Measurements from ENCODE around the gene KIRREL3. TPM values are rescaled to one million over a fixed set of nuclear protein-coding genes. Genes with fewer than 3 reads are reported as not detected.

Gene KIRREL3
- total and polyA plus RNA-seq, 2 donors (not counting 3 experiments of a cell fraction or from before 2014, with no cell fraction given) = not detected

DNA sequence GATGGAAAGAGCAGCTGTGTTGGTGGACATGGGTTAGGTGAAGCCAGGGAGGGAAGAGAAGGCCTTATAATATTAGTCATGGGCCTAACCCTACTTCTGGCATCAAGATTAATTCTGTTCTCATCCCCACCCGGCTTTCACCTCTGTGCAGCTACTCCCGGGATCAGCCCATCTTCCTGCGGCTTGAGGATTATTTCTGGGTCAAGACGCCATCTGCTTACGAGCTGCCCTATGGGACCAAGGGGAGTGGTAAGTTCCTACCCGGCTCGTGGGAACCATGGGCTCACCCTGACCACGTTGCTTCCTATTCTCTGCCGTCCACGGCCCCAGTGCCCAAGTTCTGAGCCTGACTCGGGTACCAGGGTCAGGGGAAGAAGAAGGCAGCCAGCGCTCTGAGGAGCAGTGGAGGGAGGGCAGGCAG, 593.5 kb downstream of the KIRREL3 start:
- POLR2A ChIA-PET = no interaction called here
- no TSS peak for BruUV-seq (replicated peaks)
- no peak overlapping the region for H3K9ac ChIP-seq (replicated peaks; ENCODE audit: extremely low read depth, insufficient read depth, low read length)

DNA sequence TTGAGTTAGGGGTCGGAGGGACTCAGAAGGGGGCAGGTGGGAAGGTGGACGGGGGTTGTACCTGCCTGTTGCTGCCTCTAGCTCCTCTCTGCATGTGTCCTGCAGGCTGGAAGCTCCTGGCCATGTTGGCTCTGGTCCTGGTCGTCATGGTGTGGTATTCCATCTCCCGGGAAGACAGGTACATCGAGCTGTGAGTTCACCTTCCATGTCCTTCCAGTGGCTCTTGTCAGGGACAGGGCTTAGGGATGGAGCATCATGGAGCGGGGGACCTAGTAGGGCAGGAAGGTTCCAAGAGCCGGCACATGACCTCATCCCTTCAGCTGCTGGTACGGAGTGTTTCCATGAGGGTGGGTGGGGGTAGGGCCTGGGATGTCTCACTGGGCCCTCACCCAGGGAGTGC, 594.2 kb downstream of the KIRREL3 start:
- BruUV-seq (replicated peaks) = no TSS peak
- Histone ChIP-seq H3K4me2 (ENCODE audit: insufficient read depth, low read length) (no peak overlapping the region), H3K27ac (ENCODE audit: insufficient read depth, low read depth, low read length) (no peak overlapping the region), H4K20me1 (replicated peaks; ENCODE audit: control insufficient read depth, extremely low read depth, insufficient read depth, low read length) (no peaks in the 10 kb centered on the region), H3K36me3 (ENCODE audit: control insufficient read depth in 2 of 2, extremely low read depth in 1 of 2, insufficient read depth in 2 of 2, low read length in 2 of 2) (peaks cover 0 to 3% of the 10 kb centered on the region in 2 experiments), H3K9me3 (replicated peaks; ENCODE audit: control insufficient read depth, insufficient read depth, low read length) (no peaks in the 10 kb centered on the region), H3K79me2 (ENCODE audit: control insufficient read depth, insufficient read depth, low read length) (no peaks in the 10 kb centered on the region), H3K4me1 (ENCODE audit: control insufficient read depth, extremely low read depth, insufficient read depth, low read length) (no peaks in the 10 kb centered on the region), H3K27me3 (ENCODE audit: control insufficient read depth in 2 of 2, insufficient read depth in 2 of 2, low read length in 2 of 2) (no peaks in the 10 kb centered on the region), H3K4me3 (replicated peaks in 1 of 3; ENCODE audit: insufficient read depth in 1 of 3, low read depth in 1 of 3, low read length in 3 of 3) (no peak overlapping the region), H2AFZ (ENCODE audit: low read depth, low read length) (no peak overlapping the region), H3K9me1 (replicated peaks; ENCODE audit: control insufficient read depth, extremely low read depth, insufficient read depth, low read length) (no peaks in the 10 kb centered on the region), H3K9ac (replicated peaks; ENCODE audit: extremely low read depth, insufficient read depth, low read length) (no peak overlapping the region)
- FAIRE-seq (no peak), DNase-seq (ENCODE audit: low read depth, low spot score) (no peak)
- dilution Hi-C loops (cut with MboI; ENCODE audit: extremely low pct_ligation_motif_present, low sequenced_read_pairs) = no loop called here
- intact Hi-C loops (cut with micrococcal nuclease) = no loop called here
- ChIA-PET POLR2A (no interaction called here), CTCF (interaction anchor here (1.1 to 1.6 kb wide), 2 partner anchors 10 to 74 kb away, joined by 3 to 4 read pairs; no protein-coding TSS in a partner anchor)
- TF ChIP-seq JUN (IDR thresholded peaks at IDR 0.05; ENCODE audit: borderline replicate concordance, insufficient read depth, insufficient read length, low read depth) (no peak), POLR2AphosphoS5 (IDR thresholded peaks at IDR 0.05; ENCODE audit: insufficient read depth, low read depth, low read length) (no peak), FOS (IDR thresholded peaks at IDR 0.05; ENCODE audit: borderline replicate concordance, insufficient read depth, low read length) (no peak), GATA2 (IDR thresholded peaks at IDR 0.05; ENCODE audit: insufficient read depth, insufficient read length, low read depth, low read length) (no peak), MYC (IDR thresholded peaks at IDR 0.05; ENCODE audit: low read depth, low read length) (no peak), EZH2 (IDR thresholded peaks at IDR 0.05; ENCODE audit: borderline replicate concordance, low read depth, low read length, severe bottlenecking) (no peak)
- TF ChIP-seq, protein P1, sequence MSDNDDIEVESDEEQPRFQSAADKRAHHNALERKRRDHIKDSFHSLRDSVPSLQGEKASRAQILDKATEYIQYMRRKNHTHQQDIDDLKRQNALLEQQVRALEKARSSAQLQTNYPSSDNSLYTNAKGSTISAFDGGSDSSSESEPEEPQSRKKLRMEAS (IDR thresholded peaks at IDR 0.05; ENCODE audit: insufficient read depth, insufficient read length) = no peak
- TF ChIP-seq, protein P2, sequence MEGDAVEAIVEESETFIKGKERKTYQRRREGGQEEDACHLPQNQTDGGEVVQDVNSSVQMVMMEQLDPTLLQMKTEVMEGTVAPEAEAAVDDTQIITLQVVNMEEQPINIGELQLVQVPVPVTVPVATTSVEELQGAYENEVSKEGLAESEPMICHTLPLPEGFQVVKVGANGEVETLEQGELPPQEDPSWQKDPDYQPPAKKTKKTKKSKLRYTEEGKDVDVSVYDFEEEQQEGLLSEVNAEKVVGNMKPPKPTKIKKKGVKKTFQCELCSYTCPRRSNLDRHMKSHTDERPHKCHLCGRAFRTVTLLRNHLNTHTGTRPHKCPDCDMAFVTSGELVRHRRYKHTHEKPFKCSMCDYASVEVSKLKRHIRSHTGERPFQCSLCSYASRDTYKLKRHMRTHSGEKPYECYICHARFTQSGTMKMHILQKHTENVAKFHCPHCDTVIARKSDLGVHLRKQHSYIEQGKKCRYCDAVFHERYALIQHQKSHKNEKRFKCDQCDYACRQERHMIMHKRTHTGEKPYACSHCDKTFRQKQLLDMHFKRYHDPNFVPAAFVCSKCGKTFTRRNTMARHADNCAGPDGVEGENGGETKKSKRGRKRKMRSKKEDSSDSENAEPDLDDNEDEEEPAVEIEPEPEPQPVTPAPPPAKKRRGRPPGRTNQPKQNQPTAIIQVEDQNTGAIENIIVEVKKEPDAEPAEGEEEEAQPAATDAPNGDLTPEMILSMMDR (IDR thresholded peaks at IDR 0.05; ENCODE audit: extremely low read depth in 1 of 2, insufficient read depth in 1 of 2, low read depth in 1 of 2, low read length in 2 of 2) = no peak

More for the DNA sequence above, 593.5 kb downstream of the KIRREL3 start:
- H2AFZ ChIP-seq (ENCODE audit: low read depth, low read length) = no peak overlapping the region
- CTCF ChIA-PET = interaction anchor here (1.1 to 1.6 kb wide), 2 partner anchors 9 to 73 kb away, joined by 3 to 4 read pairs; no protein-coding TSS in a partner anchor
- H3K9me1 ChIP-seq (replicated peaks; ENCODE audit: control insufficient read depth, extremely low read depth, insufficient read depth, low read length) = no peaks in the 10 kb centered on the region
- H3K4me3 ChIP-seq (replicated peaks in 1 of 3; ENCODE audit: insufficient read depth in 1 of 3, low read depth in 1 of 3, low read length in 3 of 3) = no peak overlapping the region
- TF ChIP-seq JUN (IDR thresholded peaks at IDR 0.05; ENCODE audit: borderline replicate concordance, insufficient read depth, insufficient read length, low read depth) = no peak
- dilution Hi-C loops (cut with MboI; ENCODE audit: extremely low pct_ligation_motif_present, low sequenced_read_pairs) (no loop called here), intact Hi-C loops (cut with micrococcal nuclease) (no loop called here)
- no peak overlapping the region for H3K27ac ChIP-seq (ENCODE audit: insufficient read depth, low read depth, low read length)
- no peak for FAIRE-seq
- no peaks in the 10 kb centered on the region for H4K20me1 ChIP-seq (replicated peaks; ENCODE audit: control insufficient read depth, extremely low read depth, insufficient read depth, low read length)
- no peaks in the 10 kb centered on the region for H3K27me3 ChIP-seq (ENCODE audit: control insufficient read depth in 2 of 2, insufficient read depth in 2 of 2, low read length in 2 of 2)
- peaks cover 0 to 3% of the 10 kb centered on the region in 2 experiments for H3K36me3 ChIP-seq (ENCODE audit: control insufficient read depth in 2 of 2, extremely low read depth in 1 of 2, insufficient read depth in 2 of 2, low read length in 2 of 2)
- H3K79me2 ChIP-seq (ENCODE audit: control insufficient read depth, insufficient read depth, low read length) = no peaks in the 10 kb centered on the region
- no peak overlapping the region for H3K4me2 ChIP-seq (ENCODE audit: insufficient read depth, low read length)
- H3K4me1 ChIP-seq (ENCODE audit: control insufficient read depth, extremely low read depth, insufficient read depth, low read length) = no peaks in the 10 kb centered on the region
- no peaks in the 10 kb centered on the region for H3K9me3 ChIP-seq (replicated peaks; ENCODE audit: control insufficient read depth, insufficient read depth, low read length)
- no peak for DNase-seq (ENCODE audit: low read depth, low spot score)

Data from endothelial cell of umbilical vein (primary cell).